PC-9 (cell line): ENCODE data around the gene CHN1. TPM values are rescaled to one million over a fixed set of nuclear protein-coding genes. Genes with fewer than 3 reads are reported as not detected.
A peak's percentile ranks its signal among the peaks of the same experiment; 100 is the strongest.

ENCODE experiments used
- BruUV-seq: library from RNA; stranded (reverse); fragments of 400-500 nt; replicated peaks from 2 replicates; lab custom pipeline; 2021; lab: Mats Ljungman, UMichigan
- CTCF ChIA-PET: fragments of 300-600 bp; sonication (Branson Sonifier 250); formaldehyde crosslinking; loops from one replicate; lab custom pipeline; 2022; ENCODE audit warnings: antibody characterized with exemption; lab: Charles Lee
- POLR2A ChIA-PET: fragments of 300-600 bp; sonication (Branson Sonifier 250); formaldehyde crosslinking; loops from one replicate; lab custom pipeline; 2022; ENCODE audit warnings: antibody characterized with exemption; ENCODE audit not compliant: unreplicated experiment; lab: Charles Lee
- DNase-seq, 2 experiments: peaks; one replicate each; pipeline versions ENCODE4 v3.0.0 to v3.0.0-alpha.2; 2015 to 2022; ENCODE audit warnings: mixed read lengths in 1 of 2
- H2AFZ ChIP-seq: fragments of 200-600 bp; sonication (generic); 2 replicates; pipeline ENCODE4 v1.8.1; 2017; ENCODE audit warnings: antibody characterized with exemption
- H3F3A ChIP-seq: fragments of 200-600 bp; sonication (generic); 2 replicates; pipeline ENCODE4 v1.8.1; 2017; ENCODE audit warnings: antibody characterized with exemption, mild to moderate bottlenecking, low read depth; ENCODE audit not compliant: insufficient read depth
- H3K27ac ChIP-seq: fragments of 200-600 bp; sonication (generic); 2 replicates; pipeline ENCODE4 v1.6.1; 2016; ENCODE audit warnings: mixed run types
- H3K27me3 ChIP-seq: fragments of 200-600 bp; sonication (generic); 2 replicates; pipeline ENCODE4 v1.6.1; 2016; ENCODE audit warnings: low read depth, mixed run types; ENCODE audit not compliant: insufficient read depth
- H3K36me3 ChIP-seq: fragments of 200-600 bp; sonication (generic); 2 replicates; pipeline ENCODE4 v1.6.1; 2016; ENCODE audit warnings: low read depth, mixed run types
- H3K4me1 ChIP-seq: fragments of 200-600 bp; sonication (generic); replicated peaks from 2 replicates; pipeline ENCODE4 v1.6.1; 2016; ENCODE audit warnings: mixed run types; ENCODE audit not compliant: insufficient read depth
- H3K4me2 ChIP-seq: fragments of 200-600 bp; sonication (generic); 2 replicates; pipeline ENCODE4 v1.6.1; 2017; ENCODE audit warnings: mixed run types
- H3K4me3 ChIP-seq: fragments of 200-600 bp; sonication (generic); 2 replicates; pipeline ENCODE4 v1.6.1; 2016; ENCODE audit warnings: mixed run types
- H3K79me2 ChIP-seq: fragments of 200-600 bp; sonication (generic); 2 replicates; pipeline ENCODE4 v1.6.1; 2017; ENCODE audit warnings: low read depth, mixed run types
- H3K9me2 ChIP-seq: fragments of 200-600 bp; sonication (generic); 2 replicates; pipeline ENCODE4 v1.8.1; 2017; ENCODE audit warnings: mild to moderate bottlenecking; ENCODE audit not compliant: insufficient read depth
- H3K9me3 ChIP-seq: fragments of 200-600 bp; sonication (generic); 2 replicates; pipeline ENCODE4 v1.8.1; 2016; ENCODE audit warnings: low read depth; ENCODE audit not compliant: insufficient read depth
- H4K20me1 ChIP-seq: fragments of 200-600 bp; sonication (generic); 2 replicates; pipeline ENCODE4 v1.8.1; 2017; ENCODE audit not compliant: insufficient read depth
- EZH2 ChIP-seq: fragments of 200-600 bp; sonication (generic); IDR thresholded peaks from 2 replicates; pipeline ENCODE4 v1.8.0; 2017; ENCODE audit warnings: antibody characterized with exemption, low read depth
- intact Hi-C: fragments of 100-400 bp; cut with micrococcal nuclease; formaldehyde crosslinking; loops from one replicate; pipeline ENCODE4 v1.10.0; 2022; ENCODE audit not compliant: unreplicated experiment
- total RNA-seq: library from RNA; stranded (reverse); gene quantifications from 2 replicates; pipeline ENCODE4 v1.2.3, GENCODE V29; 2021
- TF ChIP-seq, protein P1 (sequence below): fragments of 200-600 bp; sonication (generic); conservative IDR thresholded peaks from 2 replicates; pipeline ENCODE4 v1.6.1; 2017; ENCODE audit warnings: mixed run types, antibody characterized with exemption, mild to moderate bottlenecking, moderate library complexity

CHN1 gene
- total RNA-seq, 1 experiment from 2014 or later: 14.0 TPM

DNA sequence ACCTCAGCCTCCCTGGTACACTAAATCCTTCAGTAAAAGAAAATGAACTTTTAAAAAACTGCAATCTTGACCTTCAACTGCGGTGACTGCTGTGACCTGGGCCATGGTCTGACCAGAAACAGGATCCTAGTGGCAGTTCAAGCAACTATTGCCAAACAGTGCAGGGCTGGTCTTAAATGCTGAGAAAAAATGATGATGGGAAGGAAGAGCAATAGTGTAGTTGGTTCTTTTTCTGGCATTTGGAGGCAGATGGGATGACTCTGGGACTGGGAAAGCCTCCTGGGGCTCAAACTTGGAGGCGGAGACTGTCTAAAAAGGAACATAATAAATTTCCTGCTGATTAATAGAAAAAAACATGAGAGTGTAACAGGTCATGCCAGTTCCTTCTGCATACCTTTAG lies 45.4 kb downstream of the CHN1 start:
- no peaks in the 10 kb centered on the region for H3K79me2 ChIP-seq
- no peaks in the 10 kb centered on the region for H4K20me1 ChIP-seq
- intact Hi-C loops: loop anchor here (2.0 kb wide), 1 partner anchor 13 kb away; no protein-coding TSS in a partner anchor
- peaks cover 3% of the 10 kb centered on the region; the same call in 1 of the 2 replicates for H3K9me3 ChIP-seq
- 0 out of 2 replicates have a peak, but pooled peaks cover 4% of the 10 kb centered on the region for H3K4me1 ChIP-seq
- POLR2A ChIA-PET: no interaction called here
- TF ChIP-seq, protein P1, sequence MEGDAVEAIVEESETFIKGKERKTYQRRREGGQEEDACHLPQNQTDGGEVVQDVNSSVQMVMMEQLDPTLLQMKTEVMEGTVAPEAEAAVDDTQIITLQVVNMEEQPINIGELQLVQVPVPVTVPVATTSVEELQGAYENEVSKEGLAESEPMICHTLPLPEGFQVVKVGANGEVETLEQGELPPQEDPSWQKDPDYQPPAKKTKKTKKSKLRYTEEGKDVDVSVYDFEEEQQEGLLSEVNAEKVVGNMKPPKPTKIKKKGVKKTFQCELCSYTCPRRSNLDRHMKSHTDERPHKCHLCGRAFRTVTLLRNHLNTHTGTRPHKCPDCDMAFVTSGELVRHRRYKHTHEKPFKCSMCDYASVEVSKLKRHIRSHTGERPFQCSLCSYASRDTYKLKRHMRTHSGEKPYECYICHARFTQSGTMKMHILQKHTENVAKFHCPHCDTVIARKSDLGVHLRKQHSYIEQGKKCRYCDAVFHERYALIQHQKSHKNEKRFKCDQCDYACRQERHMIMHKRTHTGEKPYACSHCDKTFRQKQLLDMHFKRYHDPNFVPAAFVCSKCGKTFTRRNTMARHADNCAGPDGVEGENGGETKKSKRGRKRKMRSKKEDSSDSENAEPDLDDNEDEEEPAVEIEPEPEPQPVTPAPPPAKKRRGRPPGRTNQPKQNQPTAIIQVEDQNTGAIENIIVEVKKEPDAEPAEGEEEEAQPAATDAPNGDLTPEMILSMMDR: no peak
- TF ChIP-seq EZH2: no peak
- H3K27ac ChIP-seq: no peak overlapping the region
- 0 out of 2 replicates have a peak, but pooled peaks cover 5% of the 10 kb centered on the region for H3K9me2 ChIP-seq
- no peak overlapping the region for H2AFZ ChIP-seq
- H3K27me3 ChIP-seq: no peaks in the 10 kb centered on the region
- no peaks in the 10 kb centered on the region for H3K36me3 ChIP-seq
- CTCF ChIA-PET: no interaction called here
- no peak for DNase-seq
- H3K4me3 ChIP-seq: no peak overlapping the region
- no peaks in the 10 kb centered on the region for H3F3A ChIP-seq
- H3K4me2 ChIP-seq: no peak overlapping the region
- no TSS peak for BruUV-seq

DNA sequence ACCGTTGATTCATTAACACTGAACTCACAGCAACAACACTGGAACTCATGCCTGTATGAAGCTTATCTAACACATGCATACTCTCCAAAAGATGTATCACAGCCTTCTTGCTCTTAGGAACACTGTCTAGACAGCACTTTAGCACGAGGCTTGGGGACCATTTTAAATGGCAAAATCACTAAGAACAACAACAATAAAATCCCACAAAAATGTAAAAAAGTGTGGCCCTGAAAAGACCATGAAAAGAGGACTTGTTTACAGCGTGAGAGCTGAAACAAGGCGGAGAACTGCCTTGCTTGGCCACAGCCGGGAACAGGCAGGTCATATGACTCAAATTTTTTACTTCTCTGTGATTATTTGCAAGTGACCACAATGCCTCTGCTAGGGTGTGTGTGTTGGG lies 48.1 kb downstream of the CHN1 start:
- 0 out of 2 replicates have a peak, but pooled peaks cover 4% of the 10 kb centered on the region for H3K4me1 ChIP-seq
- BruUV-seq: no TSS peak
- H3K79me2 ChIP-seq: no peaks in the 10 kb centered on the region
- H3K27ac ChIP-seq: no peak overlapping the region
- H3K9me3 ChIP-seq: no peaks in the 10 kb centered on the region
- no peaks in the 10 kb centered on the region for H3K36me3 ChIP-seq
- TF ChIP-seq, protein P1: no peak
- no peak for TF ChIP-seq EZH2
- CTCF ChIA-PET: no interaction called here
- H3K27me3 ChIP-seq: no peaks in the 10 kb centered on the region
- no peak for DNase-seq
- POLR2A ChIA-PET: interaction anchor here (0.7 kb wide), 1 partner anchor 23 kb away, joined by 6 read pairs; no protein-coding TSS in a partner anchor
- H3K4me2 ChIP-seq: no peak overlapping the region
- H4K20me1 ChIP-seq: no peaks in the 10 kb centered on the region
- H2AFZ ChIP-seq: no peak overlapping the region
- intact Hi-C loops: no loop called here
- no peak overlapping the region for H3K4me3 ChIP-seq
- no peaks in the 10 kb centered on the region for H3F3A ChIP-seq
- H3K9me2 ChIP-seq: no peaks in the 10 kb centered on the region

DNA sequence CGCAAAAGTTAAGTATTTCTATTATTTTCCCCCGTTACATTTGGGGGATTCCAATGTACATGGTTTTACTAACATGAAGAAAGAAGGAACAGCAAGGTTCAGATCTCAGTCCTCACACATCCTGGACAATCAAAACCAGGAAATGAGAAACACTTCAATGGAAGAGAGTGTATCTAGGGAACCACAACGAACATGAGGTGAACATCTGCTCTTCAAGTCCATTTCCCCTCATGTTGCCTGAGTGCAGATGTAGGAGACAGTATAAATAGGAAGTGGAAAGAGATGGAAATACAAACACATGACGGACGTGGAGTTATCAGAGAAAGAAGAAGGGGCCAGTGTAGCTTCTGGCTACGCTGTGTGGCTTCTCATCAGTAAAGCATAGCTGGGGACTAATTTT lies 52.6 kb downstream of the CHN1 start:
- Histone ChIP-seq H2AFZ (peak overlapping the region; percentile 40; the same call in 1 of the 2 replicates), H3K9me2 (no peaks in the 10 kb centered on the region), H3K9me3 (no peaks in the 10 kb centered on the region), H3K27ac (no peak overlapping the region), H3K4me1 (no peaks in the 10 kb centered on the region), H3K79me2 (no peaks in the 10 kb centered on the region), H3K36me3 (no peaks in the 10 kb centered on the region), H3K4me3 (no peak overlapping the region), H3F3A (no peaks in the 10 kb centered on the region), H4K20me1 (no peaks in the 10 kb centered on the region), H3K27me3 (no peaks in the 10 kb centered on the region), H3K4me2 (no peak overlapping the region)
- CTCF ChIA-PET: no interaction called here
- no TSS peak for BruUV-seq
- POLR2A ChIA-PET: no interaction called here
- intact Hi-C loops: no loop called here
- DNase-seq: no peak
- TF ChIP-seq, protein P1: no peak
- no peak for TF ChIP-seq EZH2
